Measurements from ENCODE around the gene CAND2. TPM values are rescaled to one million over a fixed set of nuclear protein-coding genes. Genes with fewer than 3 reads are reported as not detected.
A peak's percentile ranks its signal among the peaks of the same experiment; 100 is the strongest.

Gene CAND2
- total RNA-seq, 1 donor from 2014 or later: 15.5 TPM

DNA sequence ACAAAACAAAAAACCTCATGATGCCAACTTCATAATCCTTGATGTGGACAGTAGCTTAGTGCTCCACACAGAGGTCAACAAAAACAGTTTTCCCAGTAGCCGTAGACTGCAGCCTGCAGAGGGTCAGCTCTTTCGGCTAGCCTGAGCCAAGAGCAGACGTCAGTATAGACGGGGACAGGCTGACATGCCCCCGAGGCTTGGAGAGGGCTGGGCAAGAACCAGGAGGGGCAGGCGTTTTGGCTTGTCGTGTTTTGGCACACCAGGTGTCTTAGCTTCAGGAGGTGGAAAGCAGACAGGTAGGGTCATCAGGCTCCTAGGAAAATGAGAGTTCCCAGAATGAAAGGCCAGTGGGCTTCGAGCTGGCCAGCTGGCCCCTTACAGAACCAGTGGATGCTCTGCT, 21.8 kb downstream of the CAND2 start:
- Mint-ChIP-seq H3K36me3 (ENCODE audit: low read depth) (no peaks in the 10 kb centered on the region), H3K27ac (ENCODE audit: unreplicated experiment) (no peak overlapping the region), H3K27me3 (ENCODE audit: low read depth) (no peaks in the 10 kb centered on the region), H3K4me1 (no peaks in the 10 kb centered on the region), H3K4me3 (no peak overlapping the region), H3K9me3 (no peaks in the 10 kb centered on the region)
- TF ChIP-seq, protein P1, sequence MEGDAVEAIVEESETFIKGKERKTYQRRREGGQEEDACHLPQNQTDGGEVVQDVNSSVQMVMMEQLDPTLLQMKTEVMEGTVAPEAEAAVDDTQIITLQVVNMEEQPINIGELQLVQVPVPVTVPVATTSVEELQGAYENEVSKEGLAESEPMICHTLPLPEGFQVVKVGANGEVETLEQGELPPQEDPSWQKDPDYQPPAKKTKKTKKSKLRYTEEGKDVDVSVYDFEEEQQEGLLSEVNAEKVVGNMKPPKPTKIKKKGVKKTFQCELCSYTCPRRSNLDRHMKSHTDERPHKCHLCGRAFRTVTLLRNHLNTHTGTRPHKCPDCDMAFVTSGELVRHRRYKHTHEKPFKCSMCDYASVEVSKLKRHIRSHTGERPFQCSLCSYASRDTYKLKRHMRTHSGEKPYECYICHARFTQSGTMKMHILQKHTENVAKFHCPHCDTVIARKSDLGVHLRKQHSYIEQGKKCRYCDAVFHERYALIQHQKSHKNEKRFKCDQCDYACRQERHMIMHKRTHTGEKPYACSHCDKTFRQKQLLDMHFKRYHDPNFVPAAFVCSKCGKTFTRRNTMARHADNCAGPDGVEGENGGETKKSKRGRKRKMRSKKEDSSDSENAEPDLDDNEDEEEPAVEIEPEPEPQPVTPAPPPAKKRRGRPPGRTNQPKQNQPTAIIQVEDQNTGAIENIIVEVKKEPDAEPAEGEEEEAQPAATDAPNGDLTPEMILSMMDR (conservative IDR thresholded peaks at IDR 0.05): no peak
- DNase-seq (ENCODE audit: low read depth, low spot score): no peak

GRCh38 chr3:12818773-12819172, 22.3 kb downstream of the CAND2 start:
- Mint-ChIP-seq H3K9me3 (no peaks in the 10 kb centered on the region), H3K4me1 (no peaks in the 10 kb centered on the region), H3K36me3 (ENCODE audit: low read depth) (no peaks in the 10 kb centered on the region), H3K27me3 (ENCODE audit: low read depth) (no peaks in the 10 kb centered on the region), H3K4me3 (no peak overlapping the region), H3K27ac (ENCODE audit: unreplicated experiment) (no peak overlapping the region)
- TF ChIP-seq, protein P1 (conservative IDR thresholded peaks at IDR 0.05): no peak
- no peak for DNase-seq (ENCODE audit: low read depth, low spot score)

- no peaks in the 10 kb centered on the region for H3K27me3 Mint-ChIP-seq (ENCODE audit: low read depth)
- no peaks in the 10 kb centered on the region for H3K9me3 Mint-ChIP-seq
- H3K27ac Mint-ChIP-seq (ENCODE audit: unreplicated experiment): no peak overlapping the region
- H3K4me3 Mint-ChIP-seq: no peak overlapping the region
- DNase-seq (ENCODE audit: low read depth, low spot score): no peak
- no peaks in the 10 kb centered on the region for H3K36me3 Mint-ChIP-seq (ENCODE audit: low read depth)
- TF ChIP-seq, protein P1 (conservative IDR thresholded peaks at IDR 0.05): peak; percentile 52
- no peaks in the 10 kb centered on the region for H3K4me1 Mint-ChIP-seq
These were observed 26.4 kb downstream of the CAND2 start for GRCh38 chr3:12822725-12823373.

DNA sequence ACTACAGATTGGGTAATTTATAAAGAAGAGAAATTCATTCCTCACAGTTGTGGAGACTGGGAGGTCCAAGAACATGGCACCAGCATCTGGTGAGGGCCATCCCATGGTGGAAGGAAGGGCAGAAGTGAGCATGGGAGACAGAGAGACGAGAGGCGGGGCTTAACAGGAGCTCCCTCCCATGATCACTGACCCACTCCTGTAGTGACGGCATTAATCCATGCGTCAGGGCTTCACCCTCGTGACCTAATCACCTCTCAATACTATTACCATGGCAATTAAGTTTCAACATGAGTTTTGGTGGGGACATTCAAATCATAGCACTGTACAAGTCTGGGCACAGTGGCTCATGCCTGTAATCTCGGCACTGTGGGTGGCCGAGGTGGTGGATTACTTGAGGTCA, 27.8 kb downstream of the CAND2 start:
- TF ChIP-seq, protein P1 (conservative IDR thresholded peaks at IDR 0.05): no peak
- H3K4me1 Mint-ChIP-seq: no peaks in the 10 kb centered on the region
- H3K4me3 Mint-ChIP-seq: no peak overlapping the region
- peaks cover 3% of the 10 kb centered on the region for H3K36me3 Mint-ChIP-seq (ENCODE audit: low read depth)
- H3K27ac Mint-ChIP-seq (ENCODE audit: unreplicated experiment): no peak overlapping the region
- no peak for DNase-seq (ENCODE audit: low read depth, low spot score)
- H3K9me3 Mint-ChIP-seq: no peaks in the 10 kb centered on the region
- H3K27me3 Mint-ChIP-seq (ENCODE audit: low read depth): no peaks in the 10 kb centered on the region

- Mint-ChIP-seq H3K36me3 (ENCODE audit: low read depth) (peaks cover 3% of the 10 kb centered on the region), H3K27me3 (ENCODE audit: low read depth) (no peaks in the 10 kb centered on the region), H3K4me3 (no peak overlapping the region), H3K27ac (ENCODE audit: unreplicated experiment) (no peak overlapping the region), H3K9me3 (no peaks in the 10 kb centered on the region), H3K4me1 (no peaks in the 10 kb centered on the region)
- TF ChIP-seq, protein P1 (conservative IDR thresholded peaks at IDR 0.05): no peak
- no peak for DNase-seq (ENCODE audit: low read depth, low spot score)
These were observed 28.7 kb downstream of the CAND2 start for GRCh38 chr3:12825156-12825555.

Measured in neural crest cell (in vitro differentiated cells).